ENCODE results near the gene UBASH3A.

Gene UBASH3A

DNA sequence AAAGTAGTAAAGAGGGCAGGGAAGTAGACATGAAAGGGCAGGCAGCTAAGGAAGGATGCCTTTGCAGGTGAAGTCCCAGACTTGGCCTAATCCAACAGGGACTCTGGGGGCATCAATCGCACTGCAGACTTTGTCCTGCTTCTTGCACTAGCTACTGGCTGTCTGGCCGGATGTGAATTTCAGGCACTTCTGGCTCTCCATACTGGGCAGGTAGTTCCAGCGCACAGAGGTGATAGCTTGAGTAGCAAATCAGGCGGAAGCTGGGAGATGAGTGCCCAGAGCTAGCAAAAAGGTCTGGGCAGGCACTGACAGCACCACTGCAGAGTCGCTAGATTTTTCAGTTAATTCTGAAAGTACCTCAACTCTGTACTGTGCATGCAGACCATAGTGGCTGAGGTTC, 91.3 kb downstream of the UBASH3A start:
- no peak for TF ChIP-seq JUND (IDR thresholded peaks at IDR 0.05; ENCODE audit: low read depth)
- in situ Hi-C loops (cut with HindIII; ENCODE audit: low pct_unique_long_range_greater_than_20kb, low sequenced_read_pairs): no loop called here
- DNase-seq (ENCODE audit: low read depth in 1 of 2, low spot score in 1 of 2): no peak

DNA sequence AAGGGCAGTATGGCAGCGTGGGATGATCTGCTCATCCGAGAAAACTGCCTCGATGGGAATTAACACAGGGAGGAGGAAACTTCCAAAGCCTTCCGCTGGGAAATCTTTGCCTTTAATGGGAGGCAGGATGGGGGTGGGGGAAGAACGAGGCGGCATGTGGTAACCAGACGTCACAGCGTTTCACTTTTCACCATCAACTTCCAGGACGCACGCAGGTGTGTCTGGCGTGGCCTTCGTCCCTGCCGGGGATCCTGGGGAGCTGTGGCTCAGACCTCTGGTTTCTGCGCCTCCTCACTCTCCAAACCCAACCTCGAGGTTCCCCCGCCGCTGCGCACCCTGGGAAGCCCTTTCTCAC, 92.0 kb downstream of the UBASH3A start:
- in situ Hi-C loops (cut with HindIII; ENCODE audit: low pct_unique_long_range_greater_than_20kb, low sequenced_read_pairs): no loop called here
- peak; percentile 37 to 71 for DNase-seq (ENCODE audit: low read depth in 1 of 2, low spot score in 1 of 2)
- no peak for TF ChIP-seq JUND (IDR thresholded peaks at IDR 0.05; ENCODE audit: low read depth)

DNA sequence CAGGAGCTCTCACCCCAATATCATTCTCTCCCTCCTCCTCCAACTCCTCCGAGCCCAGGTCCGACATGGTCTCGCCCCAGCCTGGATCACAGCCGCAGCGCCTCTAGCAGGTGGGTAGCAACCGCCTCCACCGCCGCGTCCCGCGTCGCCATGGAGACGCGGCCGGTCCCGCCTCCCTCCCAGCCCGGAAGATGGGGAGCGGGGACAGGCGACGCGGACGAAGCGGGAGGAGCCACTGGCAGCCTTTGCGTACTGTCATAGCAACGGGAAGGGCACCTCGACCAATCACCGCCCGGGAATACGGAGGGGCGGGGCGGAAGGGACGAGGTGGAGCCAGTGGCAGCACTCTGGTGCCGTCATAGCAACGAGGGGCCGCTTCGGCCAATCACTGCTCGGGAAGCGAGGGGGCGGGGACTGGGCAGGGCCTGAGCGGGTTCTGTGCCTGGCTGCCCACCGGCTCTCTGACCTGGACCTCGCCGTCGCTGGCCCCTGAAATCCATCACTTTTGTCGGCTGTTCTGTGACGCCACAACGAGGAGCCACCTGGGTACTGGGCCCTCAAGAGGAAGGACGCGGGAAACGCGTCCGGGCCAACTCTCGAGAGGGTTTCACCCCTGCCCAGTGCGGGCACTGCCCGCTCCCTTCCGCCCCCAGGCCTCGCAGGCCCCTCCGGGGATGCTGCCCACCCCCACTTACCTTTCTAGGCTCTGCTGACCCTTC, 92.6 kb downstream of the UBASH3A start, which contains the start of gene RSPH1:
Gene RSPH1, minus strand, starts transcription at position 105 of the 719 bp plus-strand sequence. Its CDS starts 38 bp downstream, at position 67.
- peak; percentile 96 to 99 for DNase-seq (ENCODE audit: low read depth in 1 of 2, low spot score in 1 of 2)
- in situ Hi-C loops (cut with HindIII; ENCODE audit: low pct_unique_long_range_greater_than_20kb, low sequenced_read_pairs): no loop called here
- no peak for TF ChIP-seq JUND (IDR thresholded peaks at IDR 0.05; ENCODE audit: low read depth)

DNA sequence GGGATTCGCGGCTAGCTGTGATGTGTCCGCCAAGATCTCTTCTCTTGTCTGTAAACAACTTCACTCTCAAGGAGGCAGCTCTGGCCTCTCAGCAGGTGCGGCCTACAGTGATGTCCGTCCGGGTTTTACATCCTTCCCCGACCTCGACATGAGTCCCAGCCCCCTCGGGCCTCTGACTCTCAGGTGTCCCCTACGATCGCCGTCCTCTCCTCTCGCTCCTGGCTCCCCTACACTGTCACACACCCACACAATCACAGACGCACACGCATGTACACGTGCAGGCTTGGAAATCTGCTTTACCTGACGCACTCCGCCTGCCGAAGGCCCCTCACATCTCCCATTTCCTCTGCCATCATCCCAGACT, 93.1 kb downstream of the UBASH3A start:
- DNase-seq (ENCODE audit: low read depth in 1 of 2, low spot score in 1 of 2): peak in 1 of 2 experiments; percentile 25
- no peak for TF ChIP-seq JUND (IDR thresholded peaks at IDR 0.05; ENCODE audit: low read depth)
- in situ Hi-C loops (cut with HindIII; ENCODE audit: low pct_unique_long_range_greater_than_20kb, low sequenced_read_pairs): no loop called here
